NCI-H1417 treated with DMSO at 0.1 percent for 48 hours (cell line): ENCODE data around the gene SWSAP1.

Source experiments
- DNase-seq: peaks from one replicate; lab custom pipeline; 2025; lab: John Stamatoyannopoulos, UW

The SWSAP1 gene

DNA sequence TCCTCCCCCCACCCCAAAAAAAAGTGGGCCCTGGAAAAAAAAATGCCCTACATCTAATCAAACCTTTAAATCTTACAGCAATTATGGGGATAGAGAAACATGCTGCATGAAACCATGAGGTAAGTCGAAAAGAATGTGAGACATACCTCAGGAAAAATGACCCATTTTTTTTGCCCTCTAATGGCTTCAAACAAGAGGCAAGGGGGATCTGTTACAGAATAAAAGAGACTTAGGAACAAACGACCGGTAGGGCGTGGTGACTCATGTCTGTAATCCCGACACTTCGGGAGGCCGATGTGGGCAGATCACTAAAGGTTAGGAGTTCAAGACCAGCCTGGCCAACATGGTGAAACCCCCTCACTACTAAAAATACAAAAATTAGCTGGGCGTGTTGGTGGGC lies 36.2 kb downstream of the SWSAP1 start:
- no peak for DNase-seq

DNA sequence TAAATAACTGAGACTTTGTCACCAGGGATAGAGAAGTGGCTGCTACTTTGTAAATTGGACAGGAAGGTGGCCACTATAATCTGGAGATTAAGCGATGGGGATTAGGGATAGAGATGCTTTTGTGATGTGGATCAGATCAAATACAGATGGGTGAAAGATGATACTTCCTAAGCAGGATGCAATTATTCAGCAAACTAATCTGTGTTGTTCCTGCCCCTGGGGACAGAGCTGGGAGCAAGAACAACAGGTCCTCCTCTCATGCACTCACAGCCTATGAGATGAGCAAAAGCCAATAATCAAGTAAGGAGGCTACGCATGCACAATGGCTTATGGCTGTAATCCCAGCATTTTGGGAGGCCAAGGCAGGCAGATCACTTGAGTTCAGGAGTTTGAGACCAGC lies 40.1 kb downstream of the SWSAP1 start:
- no peak for DNase-seq

DNA sequence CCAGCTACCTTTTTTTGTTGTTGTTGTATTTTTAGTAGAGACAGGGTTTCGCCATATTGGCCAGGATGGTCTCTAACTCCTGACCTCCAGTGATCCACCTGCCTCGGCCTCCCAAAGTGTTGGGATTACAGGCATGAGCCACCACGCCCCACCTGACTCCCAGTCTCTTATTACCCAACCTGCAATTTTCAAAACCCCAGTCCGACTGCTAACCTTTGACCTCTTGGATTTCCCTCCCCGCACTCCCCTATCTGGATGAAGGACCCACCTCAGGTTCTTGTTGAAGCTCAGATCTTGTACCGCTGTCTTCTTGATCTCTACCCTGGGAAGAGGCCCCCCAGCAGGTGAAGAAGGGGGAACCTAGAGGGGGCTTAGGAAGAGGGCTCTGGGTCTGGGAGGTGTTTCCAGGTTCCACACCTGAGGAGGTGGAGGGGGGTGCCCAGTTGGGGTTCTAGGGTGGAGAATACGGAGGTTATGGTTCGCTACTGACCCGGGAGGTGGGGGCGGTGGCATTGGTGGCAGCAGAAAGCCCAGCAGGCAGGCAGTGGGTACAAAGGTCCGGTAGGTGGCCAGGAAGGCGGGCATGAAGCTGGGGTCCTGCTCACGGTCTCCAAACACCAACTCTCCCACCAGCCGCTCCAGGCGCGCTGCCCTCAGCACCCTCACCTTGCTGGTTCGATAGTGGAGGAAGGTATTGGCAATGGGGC lies 42.0 kb downstream of the SWSAP1 start:
- no peak for DNase-seq

DNA sequence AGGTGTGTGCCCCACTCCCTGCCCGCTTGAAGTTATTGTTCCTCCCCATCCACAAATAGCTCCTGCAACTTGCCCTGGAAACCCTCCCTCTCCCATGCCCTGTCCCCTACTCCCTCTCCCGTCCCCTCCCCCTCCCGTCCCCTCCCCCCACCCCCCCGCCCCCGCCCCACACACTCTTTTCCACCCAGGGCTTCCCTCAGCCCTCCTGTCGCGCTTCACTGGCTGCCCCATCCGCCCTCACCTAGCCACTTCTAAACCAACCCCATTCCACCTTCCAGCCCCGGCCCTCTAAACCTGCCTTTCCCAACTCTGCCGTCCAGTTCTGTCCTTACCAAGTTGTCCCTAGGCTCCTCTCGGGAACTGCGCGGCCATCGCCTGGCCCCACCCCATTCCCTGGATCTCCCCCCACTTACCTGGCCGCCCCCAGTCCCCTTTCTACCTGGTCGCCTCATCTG lies 43.7 kb downstream of the SWSAP1 start:
- no peak for DNase-seq

DNA sequence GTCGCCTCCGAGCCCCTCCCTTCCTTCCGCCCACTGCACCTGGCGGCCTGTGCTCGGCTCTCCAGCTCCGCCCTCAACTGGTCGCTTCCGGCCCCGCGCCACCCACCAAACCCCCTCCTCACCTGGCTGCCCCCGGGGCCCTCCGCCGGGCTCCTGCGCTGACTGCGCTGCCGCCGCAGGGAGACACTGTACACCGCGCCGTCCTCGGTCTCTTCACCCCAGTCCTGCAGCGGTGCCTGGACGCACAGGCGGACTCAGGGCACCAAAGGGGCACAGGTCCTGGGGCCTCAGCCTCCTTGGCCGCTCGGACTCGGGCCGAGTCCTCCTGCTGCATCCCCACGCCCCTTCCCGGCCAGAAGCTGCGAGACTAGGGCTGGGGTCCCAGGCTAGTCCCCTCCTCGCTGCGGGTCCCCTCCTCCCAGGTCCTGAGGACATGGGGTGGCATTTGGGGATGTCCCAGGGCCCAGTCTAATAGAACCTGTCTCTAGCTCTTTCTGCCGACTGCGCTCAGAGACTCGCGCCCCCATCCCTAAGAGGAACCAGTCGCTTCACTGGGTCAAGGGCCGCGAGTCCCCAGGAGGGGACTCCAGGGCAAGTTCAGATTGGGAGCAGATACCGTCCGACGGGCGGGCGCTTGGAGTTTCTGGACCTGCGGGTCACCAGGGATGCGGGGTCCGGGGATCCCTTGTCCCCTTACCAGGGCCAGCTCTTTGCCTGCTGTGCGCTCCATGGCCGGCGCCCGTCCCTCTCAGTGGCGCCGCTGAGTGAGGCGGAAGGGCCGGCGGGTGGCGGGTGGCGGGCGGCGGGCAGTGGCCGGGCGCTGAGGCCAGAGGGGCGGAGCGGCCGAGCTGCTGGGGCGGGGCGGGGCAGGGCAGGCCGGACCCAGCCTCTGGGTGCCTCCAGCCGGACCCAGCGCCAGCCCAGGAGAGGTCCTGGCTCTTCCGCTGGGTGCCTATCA lies 44.4 kb downstream of the SWSAP1 start, which contains the start of gene RGL3:
TSS of gene RGL3 (minus strand) at position 766 of the 958 bp plus-strand sequence. CDS start at position 730, 36 bp downstream.
- peak; percentile 51 for DNase-seq

DNA sequence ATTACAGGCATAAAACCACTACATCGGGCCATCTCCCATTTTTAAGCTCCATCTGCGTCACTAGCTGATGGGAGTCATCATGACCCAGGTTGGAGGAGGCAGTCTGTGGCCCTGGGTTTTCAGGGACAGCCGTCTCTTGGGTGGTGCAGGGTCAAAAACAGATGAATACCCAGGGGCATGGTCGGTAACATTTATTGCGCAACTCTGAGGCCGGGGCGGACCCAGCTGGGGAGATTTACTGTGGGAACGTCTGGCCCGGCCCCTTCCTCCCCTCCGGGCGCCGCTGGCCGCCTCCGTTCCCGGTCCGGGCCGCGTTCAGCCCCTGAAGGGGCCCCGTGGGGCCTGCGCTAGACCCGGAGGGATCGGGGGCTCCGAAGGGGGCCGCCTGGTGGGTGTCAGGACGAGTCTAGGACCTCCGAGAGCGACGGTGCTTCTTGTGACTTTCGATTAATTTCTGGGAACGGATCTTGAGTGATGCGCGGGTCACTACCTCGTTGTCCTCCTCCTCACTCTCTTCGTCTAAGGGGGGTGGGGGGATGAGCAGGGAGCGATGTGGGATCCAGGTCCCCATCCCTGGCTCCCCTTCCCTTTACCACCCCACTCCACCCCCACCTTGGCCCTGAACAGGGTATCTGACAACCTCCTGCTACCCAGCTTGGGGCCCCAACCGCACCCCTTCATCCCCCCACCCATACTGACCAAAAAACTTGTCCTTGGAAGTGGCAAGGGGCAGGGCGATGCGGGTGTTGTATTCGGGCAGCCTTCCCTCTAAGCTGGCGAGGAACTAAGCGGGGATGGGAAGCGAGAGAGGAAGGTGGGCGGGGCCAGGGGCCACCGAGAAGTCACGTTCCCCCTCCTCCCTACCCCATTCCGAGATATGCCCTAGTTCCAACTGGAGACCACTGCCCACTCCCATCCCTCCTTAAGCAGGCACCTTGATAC lies 46.2 kb downstream of the SWSAP1 start:
- no peak for DNase-seq

DNA sequence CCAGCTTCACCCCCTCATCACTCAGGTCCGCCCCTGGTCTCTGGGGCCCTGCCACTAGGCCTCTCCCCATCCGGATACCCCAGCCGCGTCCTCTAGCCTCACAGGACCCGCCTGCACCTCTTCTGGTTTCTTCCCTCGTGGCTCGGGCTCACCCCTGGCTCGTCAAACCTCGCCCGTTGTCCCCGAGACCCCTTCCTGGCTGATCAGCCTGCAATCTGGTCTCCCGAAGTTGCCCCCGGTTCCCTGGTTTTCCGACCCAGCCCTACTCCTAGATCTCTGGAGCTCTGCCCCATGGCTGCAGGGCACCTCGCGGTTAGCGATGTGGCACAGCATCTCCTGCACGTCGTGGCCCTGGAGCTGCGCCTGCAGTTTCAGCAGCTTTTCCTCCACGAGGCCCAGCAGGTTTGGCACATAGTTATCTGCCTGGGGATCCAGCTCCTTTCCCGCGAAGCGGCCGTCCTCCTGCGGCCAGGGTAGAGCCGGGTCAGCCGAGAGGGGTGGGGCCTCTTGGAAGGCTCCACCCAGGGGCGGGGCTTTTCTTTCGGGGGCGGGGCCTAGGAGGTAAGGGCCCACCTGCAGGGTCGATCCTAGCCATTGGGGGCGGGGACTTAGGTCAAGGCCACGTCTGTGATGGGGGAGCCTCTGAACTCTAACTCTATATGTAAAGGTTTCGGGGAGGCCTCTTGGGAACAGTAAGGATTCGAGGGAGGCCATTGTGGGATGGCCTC lies 47.1 kb downstream of the SWSAP1 start:
- no peak for DNase-seq

DNA sequence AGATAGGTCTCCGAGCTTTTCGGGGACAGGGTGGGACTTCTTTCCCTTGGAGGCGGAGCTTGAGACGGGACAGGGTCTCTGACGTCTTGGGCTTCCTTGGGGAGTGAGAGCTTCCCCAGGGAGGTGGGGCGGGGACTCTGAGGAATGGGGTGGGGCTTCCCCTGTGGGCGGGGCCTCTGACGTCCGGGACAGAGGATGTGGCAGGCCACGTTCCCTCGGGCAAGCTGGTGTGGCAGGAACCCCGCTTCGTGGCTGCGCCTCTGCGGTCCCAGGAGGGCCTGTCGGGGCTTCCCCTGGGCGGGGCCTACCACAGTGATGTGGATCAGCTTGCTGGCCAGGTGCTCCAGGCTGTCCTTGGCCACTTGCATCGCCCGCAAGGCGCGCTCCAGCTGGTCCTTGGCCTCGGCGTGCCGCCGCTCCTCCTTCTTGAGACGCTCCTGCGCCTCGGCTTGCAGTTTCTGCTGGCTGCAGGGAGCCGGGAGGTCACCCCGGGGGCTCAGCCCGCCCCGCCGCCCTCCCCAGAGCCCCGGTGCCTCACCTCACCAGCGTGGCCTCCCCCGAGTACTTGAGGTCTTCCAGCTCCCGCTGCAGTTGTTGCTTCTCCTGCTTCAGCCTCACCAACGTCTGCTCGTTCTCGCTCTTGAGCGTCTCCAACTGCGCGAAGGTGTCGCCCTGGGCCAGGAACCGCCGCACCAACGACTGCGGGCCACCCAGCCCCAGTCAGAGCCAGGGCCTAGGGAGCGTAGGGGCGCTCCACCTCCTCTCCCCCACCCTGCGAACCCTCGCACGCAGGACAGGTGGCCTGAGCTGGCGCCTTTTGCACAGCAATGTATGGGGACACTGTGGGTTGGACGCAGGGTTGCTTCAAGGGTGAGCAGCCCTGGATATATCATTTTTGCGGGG lies 47.9 kb downstream of the SWSAP1 start:
- no peak for DNase-seq

DNA sequence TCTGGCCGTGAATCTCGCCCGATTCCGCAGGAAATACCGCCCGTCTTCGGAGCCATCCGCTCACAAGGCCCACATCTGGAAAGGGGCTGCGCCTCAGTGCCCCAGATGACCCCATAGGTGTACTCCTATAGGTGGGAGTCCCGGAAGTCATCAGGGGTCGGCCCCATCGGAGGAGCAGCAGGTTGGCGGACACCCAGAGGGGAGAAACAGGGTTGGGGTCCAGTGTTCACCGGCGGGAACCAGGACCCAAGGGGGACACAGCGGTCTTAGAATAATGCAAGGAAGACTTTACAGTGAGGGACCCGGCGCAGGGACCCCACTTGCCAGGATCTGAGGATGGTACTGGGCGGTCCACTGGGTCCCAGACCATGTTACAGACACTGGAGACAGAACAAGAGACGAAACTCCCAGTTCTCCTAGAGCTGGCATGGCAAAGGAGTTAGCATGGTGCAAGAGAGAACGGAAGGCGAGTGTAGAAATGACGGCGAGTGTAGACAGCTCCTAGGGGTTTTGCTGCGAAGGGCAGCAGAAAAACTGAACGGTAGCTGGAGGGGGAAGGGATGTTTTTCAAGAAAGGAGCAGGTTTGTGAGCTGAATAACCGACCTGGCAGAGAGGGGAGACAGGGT lies 48.8 kb downstream of the SWSAP1 start:
- no peak for DNase-seq

DNA sequence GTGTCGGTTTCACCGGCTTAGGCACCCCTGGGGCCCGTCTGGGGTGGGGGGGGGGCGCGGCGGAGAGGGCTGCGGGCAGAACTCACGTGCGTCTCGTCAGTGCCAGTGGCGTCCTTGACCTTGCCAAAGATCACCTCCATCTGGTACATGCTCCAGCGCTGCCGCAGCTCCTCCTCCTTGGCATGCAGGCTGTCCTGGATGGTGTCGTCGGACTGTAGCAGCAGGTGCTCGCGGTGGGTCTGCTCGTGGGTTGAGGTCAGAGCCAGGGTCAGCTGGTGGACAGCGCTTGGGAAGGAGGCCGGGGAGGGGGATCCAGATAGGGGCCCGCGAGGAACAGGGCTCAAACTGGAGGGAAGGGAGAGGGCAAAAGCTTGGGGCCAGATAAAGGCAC lies 49.3 kb downstream of the SWSAP1 start:
- no peak for DNase-seq
